Measurements from ENCODE around the gene MGAT3. TPM values are rescaled to one million over a fixed set of nuclear protein-coding genes. Genes with fewer than 3 reads are reported as not detected.

Gene MGAT3
- total RNA-seq, 2 experiments from 2014 or later = 0.17 TPM; not detected in 1

DNA sequence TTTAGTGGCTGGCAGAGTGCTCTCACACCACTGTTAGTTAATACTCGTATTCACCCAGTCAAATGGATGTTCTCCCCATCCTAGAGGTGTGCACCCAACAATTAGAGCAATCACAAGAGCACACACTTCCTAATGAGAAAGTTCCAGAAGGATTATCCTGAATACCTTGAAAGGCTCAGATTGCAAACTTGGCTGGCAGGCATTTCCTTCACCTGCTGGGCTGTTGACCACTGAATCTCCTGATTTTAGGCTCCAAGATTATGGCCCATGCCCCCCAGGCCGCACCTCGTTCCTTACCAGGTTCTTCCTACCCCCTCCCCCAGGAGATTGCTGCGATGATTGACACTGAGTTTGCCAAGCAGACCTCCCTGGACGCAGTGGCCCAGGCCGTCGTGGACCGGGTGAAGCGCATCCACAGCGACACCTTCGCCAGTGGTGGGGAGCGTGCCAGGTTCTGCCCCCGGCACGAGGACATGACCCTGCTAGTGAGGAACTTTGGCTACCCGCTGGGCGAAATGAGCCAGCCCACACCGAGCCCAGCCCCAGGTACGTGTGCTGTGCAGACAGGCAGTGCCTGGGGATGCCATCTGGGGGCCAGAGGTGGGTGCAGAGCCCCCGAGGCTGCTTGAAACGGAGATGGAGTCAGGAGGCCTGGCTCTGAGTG is 30.3 kb upstream of the MGAT3 start:
- TF ChIP-seq, protein P1, sequence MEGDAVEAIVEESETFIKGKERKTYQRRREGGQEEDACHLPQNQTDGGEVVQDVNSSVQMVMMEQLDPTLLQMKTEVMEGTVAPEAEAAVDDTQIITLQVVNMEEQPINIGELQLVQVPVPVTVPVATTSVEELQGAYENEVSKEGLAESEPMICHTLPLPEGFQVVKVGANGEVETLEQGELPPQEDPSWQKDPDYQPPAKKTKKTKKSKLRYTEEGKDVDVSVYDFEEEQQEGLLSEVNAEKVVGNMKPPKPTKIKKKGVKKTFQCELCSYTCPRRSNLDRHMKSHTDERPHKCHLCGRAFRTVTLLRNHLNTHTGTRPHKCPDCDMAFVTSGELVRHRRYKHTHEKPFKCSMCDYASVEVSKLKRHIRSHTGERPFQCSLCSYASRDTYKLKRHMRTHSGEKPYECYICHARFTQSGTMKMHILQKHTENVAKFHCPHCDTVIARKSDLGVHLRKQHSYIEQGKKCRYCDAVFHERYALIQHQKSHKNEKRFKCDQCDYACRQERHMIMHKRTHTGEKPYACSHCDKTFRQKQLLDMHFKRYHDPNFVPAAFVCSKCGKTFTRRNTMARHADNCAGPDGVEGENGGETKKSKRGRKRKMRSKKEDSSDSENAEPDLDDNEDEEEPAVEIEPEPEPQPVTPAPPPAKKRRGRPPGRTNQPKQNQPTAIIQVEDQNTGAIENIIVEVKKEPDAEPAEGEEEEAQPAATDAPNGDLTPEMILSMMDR (IDR thresholded peaks at IDR 0.05) = no peak
- H3K36me3 Mint-ChIP-seq (ENCODE audit: low read depth) = peaks cover 67% of the 10 kb centered on the region
- no peaks in the 10 kb centered on the region for H3K9me3 ChIP-seq (ENCODE audit: control insufficient read depth in 1 of 2, insufficient read depth in 1 of 2, low read length in 2 of 2)

DNA sequence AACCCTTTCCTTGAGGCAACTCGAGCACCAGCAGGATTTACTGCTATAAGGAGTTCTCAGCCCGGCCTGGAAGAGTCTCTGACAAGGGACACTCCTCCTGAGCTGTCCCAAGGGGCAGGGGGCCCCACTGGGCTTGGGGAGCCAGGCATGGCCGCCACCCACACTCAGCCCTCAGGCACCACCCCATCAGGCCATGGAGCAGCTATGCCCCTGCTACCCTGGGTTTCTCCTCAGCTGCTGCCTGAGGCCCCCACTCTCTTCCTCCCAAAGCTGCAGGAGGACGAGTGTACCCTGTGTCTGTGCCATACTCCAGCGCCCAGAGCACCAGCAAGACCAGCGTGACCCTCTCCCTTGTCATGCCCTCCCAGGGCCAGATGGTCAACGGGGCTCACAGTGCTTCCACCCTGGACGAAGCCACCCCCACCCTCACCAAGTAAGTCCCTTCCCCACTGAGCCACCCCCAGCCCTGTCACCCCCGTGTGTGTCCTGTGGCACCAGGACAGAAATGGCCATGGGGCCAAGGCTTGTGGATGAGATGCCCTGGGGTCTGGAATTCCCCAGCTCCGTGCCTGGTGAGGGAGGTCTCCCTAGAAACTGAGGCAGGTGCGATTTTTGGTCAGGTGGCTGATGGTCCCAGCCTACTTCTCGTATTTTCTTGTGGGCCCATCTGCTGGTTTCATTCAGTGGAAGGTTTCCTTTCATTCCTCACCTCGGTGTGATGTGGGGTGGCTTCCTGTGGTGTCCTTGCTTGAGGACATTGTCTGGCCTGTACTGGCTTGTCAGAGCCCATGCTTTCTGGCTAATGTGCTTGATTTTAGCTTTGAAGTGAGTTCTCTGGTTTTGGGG is 28.8 kb upstream of the MGAT3 start:
- CTCF ChIA-PET = no interaction called here

More for the DNA sequence above, 30.3 kb upstream of the MGAT3 start:
- no peaks in the 10 kb centered on the region for H3K4me1 ChIP-seq (ENCODE audit: insufficient read depth, low read length)
- H3K4me3 ChIP-seq (ENCODE audit: low read length) = no peak overlapping the region
- ChIA-PET POLR2A (no interaction called here), CTCF (no interaction called here)
- H3K4me3 Mint-ChIP-seq = no peak overlapping the region
- ATAC-seq (ENCODE audit: poor library complexity) = no peak
- DNase-seq = peak in 1 of 14 experiments; percentile 9
- peaks cover 80% of the 10 kb centered on the region for H3K36me3 ChIP-seq (ENCODE audit: insufficient read depth, low read length)
- H3K4me1 Mint-ChIP-seq (ENCODE audit: low read depth) = no peaks in the 10 kb centered on the region
- no peak overlapping the region for H3K27ac ChIP-seq (ENCODE audit: low read depth in 1 of 2, low read length in 2 of 2)
- H3K9me3 Mint-ChIP-seq = no peaks in the 10 kb centered on the region
- H3K27ac Mint-ChIP-seq = no peak overlapping the region
- H3K27me3 Mint-ChIP-seq = no peaks in the 10 kb centered on the region
- intact Hi-C loops (cut with DNase I, micrococcal nuclease) = no loop called here
- no peaks in the 10 kb centered on the region for H3K27me3 ChIP-seq (ENCODE audit: control insufficient read depth in 1 of 2, insufficient read depth in 2 of 2, low read length in 2 of 2)

DNA sequence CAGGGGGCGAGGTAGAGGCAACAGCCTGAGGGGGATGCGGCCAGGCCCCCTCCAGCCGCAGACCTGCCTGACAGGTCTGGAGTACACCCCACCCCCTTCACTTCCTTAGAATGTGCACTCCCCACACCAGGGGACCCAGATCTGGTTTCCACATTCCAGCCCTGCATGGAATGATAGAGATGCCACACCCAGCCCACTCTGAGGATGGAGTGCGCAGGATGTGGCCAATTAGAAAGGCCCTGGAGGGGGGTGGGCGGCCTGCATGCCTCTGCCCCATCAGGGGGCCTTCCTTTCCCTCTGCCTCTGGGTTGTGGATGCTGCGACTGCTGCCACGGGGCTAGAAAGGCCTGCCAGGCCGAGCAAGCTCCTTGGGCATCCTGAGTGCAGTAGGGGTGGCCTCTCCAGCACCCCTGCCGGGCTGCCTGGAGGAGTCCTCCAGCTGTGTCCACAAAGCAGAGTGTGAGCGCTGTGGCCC is 28.2 kb upstream of the MGAT3 start:
- no peak for DNase-seq
- no peak overlapping the region for H3K4me3 ChIP-seq (ENCODE audit: low read length)
- H3K27me3 ChIP-seq (ENCODE audit: control insufficient read depth in 1 of 2, insufficient read depth in 2 of 2, low read length in 2 of 2) = no peaks in the 10 kb centered on the region
- peaks cover 69% of the 10 kb centered on the region for H3K36me3 Mint-ChIP-seq (ENCODE audit: low read depth)
- ChIA-PET POLR2A (interaction anchor here (1.6 kb wide), 1 partner anchor 29 kb away, joined by 3 read pairs; the partner anchor contains the start of gene TAB1), CTCF (no interaction called here)
- H3K4me1 ChIP-seq (ENCODE audit: insufficient read depth, low read length) = no peaks in the 10 kb centered on the region
- intact Hi-C loops (cut with DNase I, micrococcal nuclease) = no loop called here
- no peak for ATAC-seq (ENCODE audit: poor library complexity)
- TF ChIP-seq, protein P1 (IDR thresholded peaks at IDR 0.05) = no peak
- no peak overlapping the region for H3K27ac Mint-ChIP-seq
- H3K9me3 Mint-ChIP-seq = no peaks in the 10 kb centered on the region
- no peak overlapping the region for H3K27ac ChIP-seq (ENCODE audit: low read depth in 1 of 2, low read length in 2 of 2)
- no peaks in the 10 kb centered on the region for H3K27me3 Mint-ChIP-seq
- H3K36me3 ChIP-seq (ENCODE audit: insufficient read depth, low read length) = peaks cover 78% of the 10 kb centered on the region
- H3K4me1 Mint-ChIP-seq (ENCODE audit: low read depth) = no peaks in the 10 kb centered on the region
- H3K4me3 Mint-ChIP-seq = no peak overlapping the region
- no peaks in the 10 kb centered on the region for H3K9me3 ChIP-seq (ENCODE audit: control insufficient read depth in 1 of 2, insufficient read depth in 1 of 2, low read length in 2 of 2)

More for the DNA sequence above, 28.8 kb upstream of the MGAT3 start:
- Histone ChIP-seq H3K36me3 (ENCODE audit: insufficient read depth, low read length) (peaks cover 78% of the 10 kb centered on the region), H3K27ac (ENCODE audit: low read depth in 1 of 2, low read length in 2 of 2) (no peak overlapping the region), H3K27me3 (ENCODE audit: control insufficient read depth in 1 of 2, insufficient read depth in 2 of 2, low read length in 2 of 2) (no peaks in the 10 kb centered on the region), H3K4me3 (ENCODE audit: low read length) (no peak overlapping the region), H3K9me3 (ENCODE audit: control insufficient read depth in 1 of 2, insufficient read depth in 1 of 2, low read length in 2 of 2) (no peaks in the 10 kb centered on the region), H3K4me1 (ENCODE audit: insufficient read depth, low read length) (no peaks in the 10 kb centered on the region)
- no peak for ATAC-seq (ENCODE audit: poor library complexity)
- Mint-ChIP-seq H3K4me3 (no peak overlapping the region), H3K36me3 (ENCODE audit: low read depth) (peaks cover 69% of the 10 kb centered on the region), H3K4me1 (ENCODE audit: low read depth) (no peaks in the 10 kb centered on the region), H3K27ac (no peak overlapping the region), H3K27me3 (no peaks in the 10 kb centered on the region), H3K9me3 (no peaks in the 10 kb centered on the region)
- DNase-seq = no peak
- intact Hi-C loops (cut with DNase I, micrococcal nuclease) = no loop called here
- TF ChIP-seq, protein P1 (IDR thresholded peaks at IDR 0.05) = no peak
- POLR2A ChIA-PET = interaction anchor here (1.6 kb wide), 1 partner anchor 29 kb away, joined by 3 read pairs; the partner anchor contains the start of gene TAB1
